H9 (cell line): Measurements from ENCODE around the gene EBNA1BP2. TPM values are rescaled to one million over a fixed set of nuclear protein-coding genes. Genes with fewer than 3 reads are reported as not detected.

ENCODE experiments used
- DNase-seq: peaks from one replicate; pipeline ENCODE4 v3.0.0-alpha.2; 2017
- H2AFZ ChIP-seq: one replicate; pipeline ENCODE4 v1.6.1; 2013; ENCODE audit warnings: mild to moderate bottlenecking, low read length, control low read depth, moderate library complexity
- H2AK5ac ChIP-seq: 2 replicates; pipeline ENCODE4 v1.6.1; 2013; ENCODE audit warnings: low read length, control low read depth, mixed read lengths; ENCODE audit not compliant: insufficient read length
- H2BK120ac ChIP-seq: one replicate; pipeline ENCODE4 v1.6.1; 2013; ENCODE audit warnings: low read depth, mild to moderate bottlenecking, low read length, control low read depth, inconsistent platforms; ENCODE audit not compliant: poor library complexity, severe bottlenecking
- H2BK12ac ChIP-seq: 2 replicates; pipeline ENCODE4 v1.6.1; 2013; ENCODE audit warnings: low read length, control low read depth, mixed read lengths, low read depth; ENCODE audit not compliant: insufficient read length
- H2BK15ac ChIP-seq: 2 replicates; pipeline ENCODE4 v1.6.1; 2013; ENCODE audit warnings: low read depth, low read length, control low read depth
- H2BK20ac ChIP-seq: one replicate; pipeline ENCODE4 v1.6.1; 2013; ENCODE audit warnings: low read depth, mild to moderate bottlenecking, low read length, control low read depth, inconsistent platforms; ENCODE audit not compliant: poor library complexity, severe bottlenecking
- H2BK5ac ChIP-seq: 2 replicates; pipeline ENCODE4 v1.6.1; 2013; ENCODE audit warnings: low read length, control low read depth, mixed read lengths; ENCODE audit not compliant: insufficient read length
- H3K14ac ChIP-seq: 2 replicates; pipeline ENCODE4 v1.6.1; 2013; ENCODE audit warnings: low read length, control low read depth; ENCODE audit not compliant: insufficient read depth
- H3K18ac ChIP-seq: 2 replicates; pipeline ENCODE4 v1.6.1; 2013; ENCODE audit warnings: low read depth, mild to moderate bottlenecking, mixed read lengths, low read length, control low read depth; ENCODE audit not compliant: insufficient read length
- H3K23ac ChIP-seq: 2 replicates; pipeline ENCODE4 v1.6.1; 2013; ENCODE audit warnings: low read length, control low read depth, mixed read lengths, low read depth; ENCODE audit not compliant: insufficient read length
- H3K23me2 ChIP-seq: 2 replicates; pipeline ENCODE4 v1.6.1; 2013; ENCODE audit warnings: low read depth, mild to moderate bottlenecking, mixed read lengths, low read length, control low read depth; ENCODE audit not compliant: insufficient read length, poor library complexity, severe bottlenecking
- H3K27ac ChIP-seq: 2 replicates; pipeline ENCODE4 v1.5.1; 2013; ENCODE audit warnings: low read length, control low read depth, mixed read lengths, low read depth; ENCODE audit not compliant: insufficient read length
- H3K27me3 ChIP-seq: 2 replicates; pipeline ENCODE4 v1.6.1; 2013; ENCODE audit warnings: low read length, control low read depth, inconsistent platforms; ENCODE audit not compliant: insufficient read depth
- H3K4ac ChIP-seq: 2 replicates; pipeline ENCODE4 v1.6.1; 2013; ENCODE audit warnings: low read depth, mild to moderate bottlenecking, control low read depth, inconsistent platforms, low read length, moderate library complexity
- H3K4me1 ChIP-seq: 2 replicates; pipeline ENCODE4 v1.6.1; 2013; ENCODE audit warnings: low read length, control low read depth, inconsistent platforms; ENCODE audit not compliant: insufficient read depth
- H3K4me2 ChIP-seq: 2 replicates; pipeline ENCODE4 v1.6.1; 2013; ENCODE audit warnings: low read length, control low read depth, mixed read lengths; ENCODE audit not compliant: insufficient read length, insufficient read depth
- H3K56ac ChIP-seq: 2 replicates; pipeline ENCODE4 v1.6.1; 2013; ENCODE audit warnings: low read depth, mild to moderate bottlenecking, mixed read lengths, low read length, control low read depth; ENCODE audit not compliant: insufficient read length
- H3K79me1 ChIP-seq: 2 replicates; pipeline ENCODE4 v1.6.1; 2013; ENCODE audit warnings: low read depth, mild to moderate bottlenecking, moderate library complexity, low read length, control low read depth, inconsistent platforms; ENCODE audit not compliant: insufficient read depth, poor library complexity, severe bottlenecking
- H3K79me2 ChIP-seq: 2 replicates; pipeline ENCODE4 v1.6.1; 2013; ENCODE audit warnings: low read length, control low read depth, inconsistent platforms; ENCODE audit not compliant: insufficient read depth
- H3K9ac ChIP-seq: 2 replicates; pipeline ENCODE4 v1.6.1; 2013; ENCODE audit warnings: low read length, control low read depth, mixed read lengths; ENCODE audit not compliant: insufficient read length; ENCODE audit errors: extremely low read depth
- H3K9me3 ChIP-seq: one replicate; pipeline ENCODE4 v1.6.1; 2013; ENCODE audit warnings: low read depth, low read length, inconsistent platforms; ENCODE audit not compliant: control insufficient read depth
- H3T11ph ChIP-seq: one replicate; pipeline ENCODE4 v1.6.1; 2013; ENCODE audit warnings: mild to moderate bottlenecking, low read length, control low read depth, inconsistent platforms
- H4K20me1 ChIP-seq: one replicate; pipeline ENCODE4 v1.6.1; 2013; ENCODE audit not compliant: control insufficient read depth, insufficient read length, insufficient read depth
- H4K5ac ChIP-seq: 2 replicates; pipeline ENCODE4 v1.6.1; 2013; ENCODE audit warnings: low read depth, mild to moderate bottlenecking, mixed read lengths, low read length, control low read depth; ENCODE audit not compliant: insufficient read length
- H4K8ac ChIP-seq: replicated peaks from 2 replicates; pipeline ENCODE4 v1.6.1; 2013; ENCODE audit warnings: low read length, control low read depth, mixed read lengths, low read depth; ENCODE audit not compliant: insufficient read length
- H4K91ac ChIP-seq: 2 replicates; pipeline ENCODE4 v1.6.1; 2013; ENCODE audit warnings: low read depth, mild to moderate bottlenecking, moderate library complexity, mixed read lengths, low read length, control low read depth; ENCODE audit not compliant: insufficient read length
- H3K27ac Mint-ChIP-seq, 3 experiments: 2 replicates in 2 of 3; 3 replicates in 1 of 3; pipeline ENCODE4 v1.8.0; 2020 to 2021; ENCODE audit warnings: mixed read lengths in 3 of 3, mild to moderate bottlenecking in 1 of 3, moderate library complexity in 1 of 3
- H3K27me3 Mint-ChIP-seq: 2 replicates; pipeline ENCODE4 v1.8.0; 2021; ENCODE audit warnings: low read depth, mild to moderate bottlenecking, moderate library complexity, mixed read lengths
- H3K36me3 Mint-ChIP-seq, 3 experiments: 2 replicates in 2 of 3; 3 replicates in 1 of 3; pipeline ENCODE4 v1.8.0; 2020 to 2021; ENCODE audit warnings: low read depth in 3 of 3, mixed read lengths in 3 of 3; ENCODE audit not compliant: insufficient read depth in 1 of 3
- H3K4me1 Mint-ChIP-seq, 2 experiments: 2 replicates each; pipeline ENCODE4 v1.8.0; 2020; ENCODE audit warnings: mixed read lengths in 2 of 2
- H3K4me3 Mint-ChIP-seq, 2 experiments: 2 replicates in 1 of 2; 3 replicates in 1 of 2; pipeline ENCODE4 v1.8.0; 2020 to 2021; ENCODE audit warnings: mild to moderate bottlenecking in 2 of 2, mixed read lengths in 2 of 2, moderate library complexity in 1 of 2
- H3K9me3 Mint-ChIP-seq, 2 experiments: 2 replicates in 1 of 2; 3 replicates in 1 of 2; pipeline ENCODE4 v1.8.0; 2020; ENCODE audit warnings: mild to moderate bottlenecking in 2 of 2, mixed read lengths in 2 of 2, moderate library complexity in 1 of 2
- CTCF ChIP-seq: fragments of 200-600 bp; sonication (generic); conservative IDR thresholded peaks from 3 replicates; pipeline ENCODE4 v1.8.0; 2021; ENCODE audit warnings: antibody characterized with exemption, mild to moderate bottlenecking
- WGBS: extraction: QIAGEN DNeasy Blood & Tissue Kit; methylation state at CpG from one replicate; pipeline ENCODE4 v1.1.7; 2013; ENCODE audit warnings: missing lambda C conversion rate, low lambda C conversion rate, mixed read lengths; ENCODE audit not compliant: insufficient read length; ENCODE audit errors: extremely low coverage; 5-methylcytosine and 5-hydroxymethylcytosine counted together
- total RNA-seq: library from RNA; stranded (reverse); gene quantifications from 2 replicates; pipeline ENCODE4 v1.2.1, GENCODE V29; 2021

Gene EBNA1BP2
- total RNA-seq, 1 experiment from 2014 or later = 84.7 TPM

- Histone ChIP-seq H3K4ac (no peak overlapping the region), H4K8ac (no peak overlapping the region), H2AK5ac (no peak overlapping the region), H3K79me2 (no peaks in the 10 kb centered on the region), H3K23me2 (no peaks in the 10 kb centered on the region), H3K56ac (no peak overlapping the region), H2BK15ac (no peak overlapping the region), H3K27me3 (no peaks in the 10 kb centered on the region), H3K9ac (no peak overlapping the region), H2BK120ac (no peak overlapping the region), H3K18ac (no peak overlapping the region), H2AFZ (no peak overlapping the region), H2BK12ac (no peak overlapping the region), H3K79me1 (peaks cover 2% of the 10 kb centered on the region), H2BK5ac (no peak overlapping the region), H3K4me1 (no peaks in the 10 kb centered on the region), H4K91ac (no peak overlapping the region), H2BK20ac (no peak overlapping the region), H3K4me2 (no peak overlapping the region), H4K5ac (no peak overlapping the region), H4K20me1 (no peaks in the 10 kb centered on the region), H3K27ac (no peak overlapping the region), H3K14ac (no peak overlapping the region), H3K23ac (no peak overlapping the region), H3K9me3 (no peaks in the 10 kb centered on the region), H3T11ph (no peak overlapping the region)
- no peaks in the 10 kb centered on the region for H3K27me3 Mint-ChIP-seq
- no peak overlapping the region for H3K4me3 Mint-ChIP-seq
- H3K27ac Mint-ChIP-seq = no peak overlapping the region
- no CpG with 5 or more reads among the region's 5 CpGs for WGBS
- peaks cover 0 to 5% of the 10 kb centered on the region in 2 experiments; a peak in 1 of 5 replicates for H3K9me3 Mint-ChIP-seq
- no peak for TF ChIP-seq CTCF
- DNase-seq = no peak
- peaks cover 2% of the 10 kb centered on the region in 2 experiments; a peak in 2 of 4 replicates for H3K4me1 Mint-ChIP-seq
- peaks cover 31 to 77% (median 71%) of the 10 kb centered on the region in 3 experiments for H3K36me3 Mint-ChIP-seq
These were observed 6.3 kb downstream of the EBNA1BP2 start for GRCh38 chr1:43165765-43166164.
